ENCODE data around the gene ANK2. TPM values are rescaled to one million over a fixed set of nuclear protein-coding genes. Genes with fewer than 3 reads are reported as not detected.

ANK2 gene
- total RNA-seq, 2 experiments from 2014 or later, result 0.36 TPM; not detected in 1

DNA sequence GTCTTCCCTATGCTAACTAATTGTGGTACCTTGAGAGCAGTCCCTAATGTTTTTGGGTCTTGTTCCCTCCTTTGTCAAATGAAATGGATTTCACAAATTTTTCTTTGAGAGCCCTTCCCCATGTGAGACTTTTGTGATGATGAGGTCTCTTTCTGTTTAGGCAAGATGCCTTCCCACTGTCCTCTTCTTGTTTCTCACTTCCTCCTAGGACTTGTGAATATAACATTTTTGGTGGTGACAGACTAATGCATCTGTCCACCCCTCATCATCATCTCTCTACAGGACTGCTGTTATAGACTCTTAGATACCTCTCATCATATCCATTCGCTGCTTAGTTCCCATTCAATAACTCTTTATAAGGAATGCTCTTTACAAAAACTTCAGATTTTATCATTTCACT is 8.7 kb upstream of the ANK2 start:
- no peak overlapping the region for H3K4me3 Mint-ChIP-seq
- ATAC-seq (ENCODE audit: poor library complexity) (no peak), DNase-seq (no peak)
- H3K27me3 Mint-ChIP-seq, result no peaks in the 10 kb centered on the region
- H3K4me1 ChIP-seq (ENCODE audit: insufficient read depth, low read length), result no peaks in the 10 kb centered on the region
- no peaks in the 10 kb centered on the region for H3K27me3 ChIP-seq (ENCODE audit: control insufficient read depth in 1 of 2, insufficient read depth in 2 of 2, low read length in 2 of 2)
- H3K27ac ChIP-seq (ENCODE audit: low read depth in 1 of 2, low read length in 2 of 2), result no peak overlapping the region
- H3K4me1 Mint-ChIP-seq (ENCODE audit: low read depth), result no peaks in the 10 kb centered on the region
- H3K9me3 ChIP-seq (ENCODE audit: control insufficient read depth in 1 of 2, insufficient read depth in 1 of 2, low read length in 2 of 2), result no peaks in the 10 kb centered on the region
- POLR2A ChIA-PET, result no interaction called here
- no peak overlapping the region for H3K4me3 ChIP-seq (ENCODE audit: low read length)
- no peak for TF ChIP-seq CTCF (IDR thresholded peaks at IDR 0.05)
- H3K36me3 Mint-ChIP-seq (ENCODE audit: low read depth), result no peaks in the 10 kb centered on the region
- CTCF ChIA-PET, result no interaction called here
- intact Hi-C loops (cut with DNase I, micrococcal nuclease), result no loop called here
- no peaks in the 10 kb centered on the region for H3K36me3 ChIP-seq (ENCODE audit: insufficient read depth, low read length)
- no peak overlapping the region for H3K27ac Mint-ChIP-seq
- H3K9me3 Mint-ChIP-seq, result no peaks in the 10 kb centered on the region

GRCh38 chr4:113042502-113042901 is 7.0 kb upstream of the ANK2 start:
- ATAC-seq (ENCODE audit: poor library complexity), result no peak
- peaks cover 2% of the 10 kb centered on the region for H3K9me3 Mint-ChIP-seq
- Histone ChIP-seq H3K36me3 (ENCODE audit: insufficient read depth, low read length) (no peaks in the 10 kb centered on the region), H3K27ac (ENCODE audit: low read depth in 1 of 2, low read length in 2 of 2) (no peak overlapping the region), H3K4me3 (ENCODE audit: low read length) (no peak overlapping the region), H3K27me3 (ENCODE audit: control insufficient read depth in 1 of 2, insufficient read depth in 2 of 2, low read length in 2 of 2) (no peaks in the 10 kb centered on the region), H3K9me3 (ENCODE audit: control insufficient read depth in 1 of 2, insufficient read depth in 1 of 2, low read length in 2 of 2) (no peaks in the 10 kb centered on the region), H3K4me1 (ENCODE audit: insufficient read depth, low read length) (no peaks in the 10 kb centered on the region)
- intact Hi-C loops (cut with DNase I, micrococcal nuclease), result no loop called here
- DNase-seq, result no peak
- ChIA-PET CTCF (no interaction called here), POLR2A (no interaction called here)
- H3K4me3 Mint-ChIP-seq, result no peak overlapping the region
- H3K36me3 Mint-ChIP-seq (ENCODE audit: low read depth), result no peaks in the 10 kb centered on the region
- no peak overlapping the region for H3K27ac Mint-ChIP-seq
- peaks cover 4% of the 10 kb centered on the region for H3K27me3 Mint-ChIP-seq
- no peaks in the 10 kb centered on the region for H3K4me1 Mint-ChIP-seq (ENCODE audit: low read depth)
- no peak for TF ChIP-seq CTCF (IDR thresholded peaks at IDR 0.05)

- POLR2A ChIA-PET, result no interaction called here
- no peak overlapping the region for H3K27ac Mint-ChIP-seq
- no peaks in the 10 kb centered on the region for H3K36me3 Mint-ChIP-seq (ENCODE audit: low read depth)
- CTCF ChIA-PET, result no interaction called here
- intact Hi-C loops (cut with DNase I, micrococcal nuclease), result no loop called here
- DNase-seq (no peak), ATAC-seq (ENCODE audit: poor library complexity) (no peak)
- Histone ChIP-seq H3K27ac (ENCODE audit: low read depth in 1 of 2, low read length in 2 of 2) (no peak overlapping the region), H3K27me3 (ENCODE audit: control insufficient read depth in 1 of 2, insufficient read depth in 2 of 2, low read length in 2 of 2) (no peaks in the 10 kb centered on the region), H3K9me3 (ENCODE audit: control insufficient read depth in 1 of 2, insufficient read depth in 1 of 2, low read length in 2 of 2) (no peaks in the 10 kb centered on the region), H3K4me3 (ENCODE audit: low read length) (no peak overlapping the region), H3K36me3 (ENCODE audit: insufficient read depth, low read length) (no peaks in the 10 kb centered on the region), H3K4me1 (ENCODE audit: insufficient read depth, low read length) (no peaks in the 10 kb centered on the region)
- H3K27me3 Mint-ChIP-seq, result peaks cover 4% of the 10 kb centered on the region
- H3K4me3 Mint-ChIP-seq, result no peak overlapping the region
- H3K4me1 Mint-ChIP-seq (ENCODE audit: low read depth), result no peaks in the 10 kb centered on the region
- TF ChIP-seq CTCF (IDR thresholded peaks at IDR 0.05), result no peak
- H3K9me3 Mint-ChIP-seq, result peaks cover 2% of the 10 kb centered on the region
Measured at GRCh38 chr4:113043591-113043990, 5.9 kb upstream of the ANK2 start.

All from CD4-positive, alpha-beta T cell (primary cell).